ENCODE results near the gene PARD3. TPM values are rescaled to one million over a fixed set of nuclear protein-coding genes. Genes with fewer than 3 reads are reported as not detected.

PARD3 gene
- total RNA-seq, 1 experiment from 2014 or later: 51.8 TPM

DNA sequence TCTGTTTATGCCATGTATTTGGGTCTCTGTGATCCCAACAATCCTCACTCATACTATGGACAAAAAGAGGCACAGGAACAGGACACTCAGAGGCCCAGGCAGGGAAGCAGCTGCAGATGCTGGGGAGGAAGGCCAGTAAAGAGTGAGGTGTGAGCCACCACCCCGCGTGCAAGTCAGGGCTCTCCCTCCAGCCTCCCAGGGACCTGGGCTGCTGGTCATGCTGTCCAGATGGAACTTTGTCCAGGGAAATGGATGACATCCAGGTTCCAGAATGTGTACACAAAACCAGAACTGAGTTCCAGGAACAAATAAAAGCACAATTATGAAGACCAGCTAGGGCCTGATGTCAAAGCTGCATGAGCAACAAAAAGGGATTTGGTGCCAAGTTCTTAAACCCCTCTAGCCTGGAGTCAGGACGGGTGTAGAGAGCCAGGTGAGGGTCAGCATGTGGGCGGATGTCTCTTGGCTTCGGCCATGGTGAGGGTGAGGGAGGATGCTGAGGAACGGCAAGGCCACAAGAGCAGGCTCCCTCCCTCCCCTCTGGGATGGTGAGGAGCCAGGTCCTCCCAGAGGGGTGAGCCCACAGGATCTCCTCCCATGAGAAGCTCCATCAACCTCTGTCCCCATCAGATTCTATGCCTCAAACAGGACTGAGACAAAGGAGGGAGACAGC, 739.7 kb downstream of the PARD3 start:
- no peak for TF ChIP-seq NR3C1 (CRISPR knock-in tag; conservative IDR thresholded peaks at IDR 0.05; ENCODE audit: low read depth)
- TF ChIP-seq USF2 (CRISPR knock-in tag; IDR thresholded peaks at IDR 0.05): no peak
- TF ChIP-seq, protein P1, sequence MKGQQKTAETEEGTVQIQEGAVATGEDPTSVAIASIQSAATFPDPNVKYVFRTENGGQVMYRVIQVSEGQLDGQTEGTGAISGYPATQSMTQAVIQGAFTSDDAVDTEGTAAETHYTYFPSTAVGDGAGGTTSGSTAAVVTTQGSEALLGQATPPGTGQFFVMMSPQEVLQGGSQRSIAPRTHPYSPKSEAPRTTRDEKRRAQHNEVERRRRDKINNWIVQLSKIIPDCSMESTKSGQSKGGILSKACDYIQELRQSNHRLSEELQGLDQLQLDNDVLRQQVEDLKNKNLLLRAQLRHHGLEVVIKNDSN (CRISPR knock-in tag; IDR thresholded peaks at IDR 0.05): no peak
- TF ChIP-seq, protein P2, sequence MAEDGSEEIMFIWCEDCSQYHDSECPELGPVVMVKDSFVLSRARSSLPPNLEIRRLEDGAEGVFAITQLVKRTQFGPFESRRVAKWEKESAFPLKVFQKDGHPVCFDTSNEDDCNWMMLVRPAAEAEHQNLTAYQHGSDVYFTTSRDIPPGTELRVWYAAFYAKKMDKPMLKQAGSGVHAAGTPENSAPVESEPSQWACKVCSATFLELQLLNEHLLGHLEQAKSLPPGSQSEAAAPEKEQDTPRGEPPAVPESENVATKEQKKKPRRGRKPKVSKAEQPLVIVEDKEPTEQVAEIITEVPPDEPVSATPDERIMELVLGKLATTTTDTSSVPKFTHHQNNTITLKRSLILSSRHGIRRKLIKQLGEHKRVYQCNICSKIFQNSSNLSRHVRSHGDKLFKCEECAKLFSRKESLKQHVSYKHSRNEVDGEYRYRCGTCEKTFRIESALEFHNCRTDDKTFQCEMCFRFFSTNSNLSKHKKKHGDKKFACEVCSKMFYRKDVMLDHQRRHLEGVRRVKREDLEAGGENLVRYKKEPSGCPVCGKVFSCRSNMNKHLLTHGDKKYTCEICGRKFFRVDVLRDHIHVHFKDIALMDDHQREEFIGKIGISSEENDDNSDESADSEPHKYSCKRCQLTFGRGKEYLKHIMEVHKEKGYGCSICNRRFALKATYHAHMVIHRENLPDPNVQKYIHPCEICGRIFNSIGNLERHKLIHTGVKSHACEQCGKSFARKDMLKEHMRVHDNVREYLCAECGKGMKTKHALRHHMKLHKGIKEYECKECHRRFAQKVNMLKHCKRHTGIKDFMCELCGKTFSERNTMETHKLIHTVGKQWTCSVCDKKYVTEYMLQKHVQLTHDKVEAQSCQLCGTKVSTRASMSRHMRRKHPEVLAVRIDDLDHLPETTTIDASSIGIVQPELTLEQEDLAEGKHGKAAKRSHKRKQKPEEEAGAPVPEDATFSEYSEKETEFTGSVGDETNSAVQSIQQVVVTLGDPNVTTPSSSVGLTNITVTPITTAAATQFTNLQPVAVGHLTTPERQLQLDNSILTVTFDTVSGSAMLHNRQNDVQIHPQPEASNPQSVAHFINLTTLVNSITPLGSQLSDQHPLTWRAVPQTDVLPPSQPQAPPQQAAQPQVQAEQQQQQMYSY (CRISPR knock-in tag; IDR thresholded peaks at IDR 0.05): no peak
- TF ChIP-seq ZNF396 (CRISPR knock-in tag; IDR thresholded peaks at IDR 0.05; ENCODE audit: borderline replicate concordance): no peak
- no peak for TF ChIP-seq HMGA2 (CRISPR knock-in tag; IDR thresholded peaks at IDR 0.05)
- TF ChIP-seq GTF2I (CRISPR knock-in tag; conservative IDR thresholded peaks at IDR 0.05): no peak
- no peak for TF ChIP-seq CBFB (CRISPR knock-in tag; IDR thresholded peaks at IDR 0.05; ENCODE audit: low read depth)
- no peak for TF ChIP-seq RELA (CRISPR knock-in tag; IDR thresholded peaks at IDR 0.05; ENCODE audit: borderline replicate concordance)
- no peak for TF ChIP-seq NFE2L1 (CRISPR knock-in tag; IDR thresholded peaks at IDR 0.05)
- no peak for TF ChIP-seq TCF7 (CRISPR knock-in tag; IDR thresholded peaks at IDR 0.05; ENCODE audit: low read depth)
- TF ChIP-seq ZNF263 (CRISPR knock-in tag; IDR thresholded peaks at IDR 0.05; ENCODE audit: low read depth): no peak
- no peak for TF ChIP-seq JUN (CRISPR knock-in tag; IDR thresholded peaks at IDR 0.05)
- TF ChIP-seq, protein P3, sequence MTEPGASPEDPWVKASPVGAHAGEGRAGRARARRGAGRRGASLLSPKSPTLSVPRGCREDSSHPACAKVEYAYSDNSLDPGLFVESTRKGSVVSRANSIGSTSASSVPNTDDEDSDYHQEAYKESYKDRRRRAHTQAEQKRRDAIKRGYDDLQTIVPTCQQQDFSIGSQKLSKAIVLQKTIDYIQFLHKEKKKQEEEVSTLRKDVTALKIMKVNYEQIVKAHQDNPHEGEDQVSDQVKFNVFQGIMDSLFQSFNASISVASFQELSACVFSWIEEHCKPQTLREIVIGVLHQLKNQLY (CRISPR knock-in tag; IDR thresholded peaks at IDR 0.05): no peak
- TF ChIP-seq KAT7 (CRISPR knock-in tag; IDR thresholded peaks at IDR 0.05; ENCODE audit: borderline replicate concordance): no peak
- TF ChIP-seq, protein P4, sequence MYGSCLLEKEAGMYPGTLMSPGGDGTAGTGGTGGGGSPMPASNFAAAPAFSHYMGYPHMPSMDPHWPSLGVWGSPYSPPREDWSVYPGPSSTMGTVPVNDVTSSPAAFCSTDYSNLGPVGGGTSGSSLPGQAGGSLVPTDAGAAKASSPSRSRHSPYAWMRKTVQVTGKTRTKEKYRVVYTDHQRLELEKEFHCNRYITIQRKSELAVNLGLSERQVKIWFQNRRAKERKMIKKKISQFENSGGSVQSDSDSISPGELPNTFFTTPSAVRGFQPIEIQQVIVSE (CRISPR knock-in tag; IDR thresholded peaks at IDR 0.05; ENCODE audit: borderline replicate concordance): no peak
- TF ChIP-seq IRF2 (CRISPR knock-in tag; IDR thresholded peaks at IDR 0.05; ENCODE audit: borderline replicate concordance, low read depth): no peak
- TF ChIP-seq NFYB (CRISPR knock-in tag; conservative IDR thresholded peaks at IDR 0.05; ENCODE audit: low read depth): no peak
- no peaks in the 10 kb centered on the region for H3K36me3 Mint-ChIP-seq
- no peaks in the 10 kb centered on the region for H3K27me3 Mint-ChIP-seq (ENCODE audit: low read depth)
- H3K27ac Mint-ChIP-seq: no peak overlapping the region
- ChIA-PET POLR2A (no interaction called here), CTCF (interaction anchor here (1.2 kb wide), 1 partner anchor 756 kb away, joined by 3 read pairs; no protein-coding TSS in a partner anchor)
- DNase-seq (ENCODE audit: low spot score): no peak
- ATAC-seq: no peak
- H3K4me1 Mint-ChIP-seq: no peaks in the 10 kb centered on the region
- peaks cover 10% of the 10 kb centered on the region for H3K9me3 Mint-ChIP-seq
- H3K4me3 Mint-ChIP-seq: no peak overlapping the region

DNA sequence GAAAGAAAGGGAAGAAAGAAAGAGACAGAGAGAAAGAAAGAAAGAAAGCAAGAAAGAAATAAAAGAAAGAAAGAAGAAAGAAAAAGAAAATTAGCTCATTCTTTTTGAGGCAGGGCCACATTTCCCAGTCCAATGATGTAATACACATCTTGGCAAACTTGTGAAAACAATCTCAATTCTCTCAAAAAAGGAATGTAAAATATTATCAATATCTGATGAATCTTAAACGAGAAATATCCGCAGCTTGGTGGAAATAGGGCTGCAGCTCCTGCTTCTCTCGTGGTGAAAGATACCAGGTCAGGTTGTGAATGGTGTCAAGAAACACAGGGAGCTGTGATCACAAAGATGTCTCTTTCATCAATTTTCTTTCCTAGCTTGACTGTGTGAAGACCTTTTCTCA, 741.0 kb downstream of the PARD3 start:
- H3K27me3 Mint-ChIP-seq (ENCODE audit: low read depth): no peaks in the 10 kb centered on the region
- H3K4me1 Mint-ChIP-seq: no peaks in the 10 kb centered on the region
- ATAC-seq (no peak), DNase-seq (ENCODE audit: low spot score) (no peak)
- no peaks in the 10 kb centered on the region for H3K36me3 Mint-ChIP-seq
- H3K4me3 Mint-ChIP-seq: no peak overlapping the region
- CTCF ChIA-PET: no interaction called here
- H3K27ac Mint-ChIP-seq: no peak overlapping the region
- H3K9me3 Mint-ChIP-seq: peaks cover 15% of the 10 kb centered on the region
- POLR2A ChIA-PET: no interaction called here
- TF ChIP-seq, protein P4 (CRISPR knock-in tag; IDR thresholded peaks at IDR 0.05; ENCODE audit: borderline replicate concordance): no peak
- no peak for TF ChIP-seq SOX15 (CRISPR knock-in tag; IDR thresholded peaks at IDR 0.05)
- TF ChIP-seq, protein P1 (CRISPR knock-in tag; IDR thresholded peaks at IDR 0.05): no peak
- TF ChIP-seq, protein P5, sequence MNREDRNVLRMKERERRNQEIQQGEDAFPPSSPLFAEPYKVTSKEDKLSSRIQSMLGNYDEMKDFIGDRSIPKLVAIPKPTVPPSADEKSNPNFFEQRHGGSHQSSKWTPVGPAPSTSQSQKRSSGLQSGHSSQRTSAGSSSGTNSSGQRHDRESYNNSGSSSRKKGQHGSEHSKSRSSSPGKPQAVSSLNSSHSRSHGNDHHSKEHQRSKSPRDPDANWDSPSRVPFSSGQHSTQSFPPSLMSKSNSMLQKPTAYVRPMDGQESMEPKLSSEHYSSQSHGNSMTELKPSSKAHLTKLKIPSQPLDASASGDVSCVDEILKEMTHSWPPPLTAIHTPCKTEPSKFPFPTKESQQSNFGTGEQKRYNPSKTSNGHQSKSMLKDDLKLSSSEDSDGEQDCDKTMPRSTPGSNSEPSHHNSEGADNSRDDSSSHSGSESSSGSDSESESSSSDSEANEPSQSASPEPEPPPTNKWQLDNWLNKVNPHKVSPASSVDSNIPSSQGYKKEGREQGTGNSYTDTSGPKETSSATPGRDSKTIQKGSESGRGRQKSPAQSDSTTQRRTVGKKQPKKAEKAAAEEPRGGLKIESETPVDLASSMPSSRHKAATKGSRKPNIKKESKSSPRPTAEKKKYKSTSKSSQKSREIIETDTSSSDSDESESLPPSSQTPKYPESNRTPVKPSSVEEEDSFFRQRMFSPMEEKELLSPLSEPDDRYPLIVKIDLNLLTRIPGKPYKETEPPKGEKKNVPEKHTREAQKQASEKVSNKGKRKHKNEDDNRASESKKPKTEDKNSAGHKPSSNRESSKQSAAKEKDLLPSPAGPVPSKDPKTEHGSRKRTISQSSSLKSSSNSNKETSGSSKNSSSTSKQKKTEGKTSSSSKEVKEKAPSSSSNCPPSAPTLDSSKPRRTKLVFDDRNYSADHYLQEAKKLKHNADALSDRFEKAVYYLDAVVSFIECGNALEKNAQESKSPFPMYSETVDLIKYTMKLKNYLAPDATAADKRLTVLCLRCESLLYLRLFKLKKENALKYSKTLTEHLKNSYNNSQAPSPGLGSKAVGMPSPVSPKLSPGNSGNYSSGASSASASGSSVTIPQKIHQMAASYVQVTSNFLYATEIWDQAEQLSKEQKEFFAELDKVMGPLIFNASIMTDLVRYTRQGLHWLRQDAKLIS (CRISPR knock-in tag; IDR thresholded peaks at IDR 0.05; ENCODE audit: borderline replicate concordance): no peak
- TF ChIP-seq ZNF232 (CRISPR knock-in tag; IDR thresholded peaks at IDR 0.05): no peak
